IMR-90 (cell line): ENCODE measurements around the gene E4F1. TPM values are rescaled to one million over a fixed set of nuclear protein-coding genes. Genes with fewer than 3 reads are reported as not detected.

ENCODE experiments used
- ATAC-seq: fragments of 200-7000 bp; cut with Tn5 transposase; 2 replicates; pipeline ENCODE4 v1.9.1; 2020; ENCODE audit warnings: low read depth, mild to moderate bottlenecking, moderate library complexity
- BruUV-seq: library from RNA; stranded (reverse); fragments of 400-500 nt; replicated peaks from 2 replicates; lab custom pipeline; 2021; lab: Mats Ljungman, UMichigan
- CTCF ChIA-PET: fragments of 300-600 bp; formaldehyde crosslinking; extraction: SDS; loops from one replicate; lab custom pipeline; 2021; ENCODE audit warnings: antibody characterized with exemption; lab: Yijun Ruan, JAX
- POLR2A ChIA-PET: fragments of 300-600 bp; sonication (Branson Sonifier 250); formaldehyde crosslinking; loops from one replicate; lab custom pipeline; 2022; ENCODE audit warnings: antibody characterized with exemption; ENCODE audit not compliant: unreplicated experiment; lab: Charles Lee
- DNase-seq: peaks from one replicate; pipeline ENCODE4 v3.0.0; 2013
- H2AFZ ChIP-seq: replicated peaks from 2 replicates; pipeline ENCODE3; 2013; ENCODE audit warnings: low read length, mild to moderate bottlenecking; ENCODE audit not compliant: poor library complexity
- H2AK5ac ChIP-seq: 2 replicates; pipeline ENCODE4 v1.6.1; 2013; ENCODE audit warnings: low read depth, low read length, inconsistent platforms
- H2AK9ac ChIP-seq: replicated peaks from 2 replicates; pipeline ENCODE3; 2013; ENCODE audit warnings: mild to moderate bottlenecking, low read depth, low read length, moderate library complexity; ENCODE audit not compliant: poor library complexity
- H2BK120ac ChIP-seq: 2 replicates; pipeline ENCODE4 v1.6.1; 2013; ENCODE audit warnings: low read depth, low read length, inconsistent platforms
- H2BK15ac ChIP-seq: 3 replicates; pipeline ENCODE4 v1.6.1; 2013; ENCODE audit warnings: low read depth, low read length, inconsistent platforms
- H2BK20ac ChIP-seq: 2 replicates; pipeline ENCODE4 v1.6.1; 2013; ENCODE audit warnings: low read depth, mild to moderate bottlenecking, inconsistent platforms, low read length, moderate library complexity
- H2BK5ac ChIP-seq: 2 replicates; pipeline ENCODE4 v1.6.1; 2013; ENCODE audit warnings: mild to moderate bottlenecking, low read depth, low read length, inconsistent platforms; ENCODE audit not compliant: poor library complexity, severe bottlenecking
- H3K14ac ChIP-seq: replicated peaks from 2 replicates; pipeline ENCODE4 v1.6.1; 2013; ENCODE audit warnings: low read depth, low read length, inconsistent platforms
- H3K18ac ChIP-seq: 2 replicates; pipeline ENCODE4 v1.6.1; 2013; ENCODE audit warnings: low read depth, low read length, control low read depth
- H3K23ac ChIP-seq: 2 replicates; pipeline ENCODE4 v1.6.1; 2013; ENCODE audit warnings: low read depth, low read length, inconsistent platforms
- H3K27ac ChIP-seq: 2 replicates; pipeline ENCODE4 v1.5.1; 2013; ENCODE audit warnings: mild to moderate bottlenecking, control low read depth, low read length; ENCODE audit not compliant: insufficient read depth
- H3K27me3 ChIP-seq: 2 replicates; pipeline ENCODE4 v1.6.1; 2013; ENCODE audit warnings: low read length; ENCODE audit not compliant: control insufficient read depth, insufficient read depth
- H3K36me3 ChIP-seq: 2 replicates; pipeline ENCODE4 v1.6.1; 2013; ENCODE audit warnings: low read length, mixed read lengths; ENCODE audit not compliant: control insufficient read depth, insufficient read depth
- H3K4ac ChIP-seq: 2 replicates; pipeline ENCODE4 v1.6.1; 2013; ENCODE audit warnings: low read depth, low read length, inconsistent platforms
- H3K4me1 ChIP-seq: 2 replicates; pipeline ENCODE4 v1.6.1; 2013; ENCODE audit warnings: low read length, mixed read lengths; ENCODE audit not compliant: control insufficient read depth, insufficient read depth
- H3K4me2 ChIP-seq: 2 replicates; pipeline ENCODE4 v1.6.1; 2013; ENCODE audit warnings: low read depth, mild to moderate bottlenecking, control low read depth, low read length, moderate library complexity
- H3K4me3 ChIP-seq: 2 replicates; pipeline ENCODE4 v1.5.1; 2013; ENCODE audit warnings: low read depth, mild to moderate bottlenecking, control low read depth, low read length, moderate library complexity; ENCODE audit not compliant: insufficient read depth
- H3K56ac ChIP-seq: 2 replicates; pipeline ENCODE4 v1.6.1; 2013; ENCODE audit warnings: low read length, inconsistent platforms; ENCODE audit not compliant: insufficient read depth; ENCODE audit errors: extremely low read depth
- H3K79me1 ChIP-seq, 2 experiments: 2 replicates each; pipeline ENCODE4 v1.6.1; 2013; ENCODE audit warnings: low read length in 2 of 2, inconsistent platforms in 1 of 2, low read depth in 1 of 2
- H3K9ac ChIP-seq: 2 replicates; pipeline ENCODE4 v1.6.1; 2013; ENCODE audit warnings: low read depth, low read length, control low read depth
- H3K9me1 ChIP-seq: 2 replicates; pipeline ENCODE4 v1.6.1; 2013; ENCODE audit warnings: low read length, inconsistent platforms; ENCODE audit not compliant: insufficient read depth
- H3K9me3 ChIP-seq: 2 replicates; pipeline ENCODE4 v1.6.1; 2013; ENCODE audit warnings: low read length; ENCODE audit not compliant: control insufficient read depth, insufficient read depth
- H4K20me1 ChIP-seq: 2 replicates; pipeline ENCODE4 v1.6.1; 2013; ENCODE audit warnings: low read length, inconsistent platforms; ENCODE audit not compliant: insufficient read depth
- H4K5ac ChIP-seq: 2 replicates; pipeline ENCODE4 v1.6.1; 2013; ENCODE audit warnings: mild to moderate bottlenecking, low read depth, low read length, control low read depth
- H4K8ac ChIP-seq, 2 experiments: 2 replicates each; pipeline ENCODE4 v1.6.1; 2013; ENCODE audit warnings: low read depth in 2 of 2, low read length in 2 of 2, control low read depth in 1 of 2, inconsistent platforms in 1 of 2
- H4K91ac ChIP-seq: 2 replicates; pipeline ENCODE4 v1.6.1; 2013; ENCODE audit warnings: low read depth, low read length, inconsistent platforms; ENCODE audit not compliant: insufficient read depth
- BHLHE40 ChIP-seq: fragments of 150-350 bp; IDR thresholded peaks from 2 replicates; pipeline ENCODE4 v1.6.1; 2016; ENCODE audit warnings: mild to moderate bottlenecking, low read depth, low read length
- FOS ChIP-seq: fragments of 150-350 bp; IDR thresholded peaks from 2 replicates; pipeline ENCODE4 v1.6.1; 2016; ENCODE audit warnings: low read depth, low read length
- NFE2L2 ChIP-seq: fragments of 150-350 bp; IDR thresholded peaks from 2 replicates; pipeline ENCODE4 v1.6.1; 2016; ENCODE audit warnings: low read depth, mild to moderate bottlenecking, low read length
- POLR2A ChIP-seq: IDR thresholded peaks from 2 replicates; pipeline ENCODE4 v1.6.1; 2012; ENCODE audit warnings: mild to moderate bottlenecking, low read depth, low read length
- RAD21 ChIP-seq: IDR thresholded peaks from 2 replicates; pipeline ENCODE4 v1.6.1; 2012; ENCODE audit warnings: low read length, improper control_type of control experiment
- RFX5 ChIP-seq: IDR thresholded peaks from 2 replicates; pipeline ENCODE4 v1.8.0; 2012; ENCODE audit warnings: low read depth, mild to moderate bottlenecking, low read length, moderate library complexity
- SMC3 ChIP-seq: fragments of 150-350 bp; IDR thresholded peaks from 2 replicates; pipeline ENCODE4 v1.6.1; 2016; ENCODE audit warnings: low read depth, mild to moderate bottlenecking, antibody characterized with exemption, low read length, moderate library complexity
- WGBS, 2 experiments: methylation state at CpG; one replicate each; pipeline versions ENCODE4 v1.1.5 to v1.1.7; 2013; ENCODE audit warnings: missing lambda C conversion rate in 2 of 2; ENCODE audit not compliant: insufficient read length in 1 of 2; ENCODE audit errors: extremely low coverage in 2 of 2; 5-methylcytosine and 5-hydroxymethylcytosine counted together
- dilution Hi-C: fragments of 300-500 bp; cut with HindIII; formaldehyde crosslinking; loops from one replicate; pipeline ENCODE4 v1.14.3; 2018; ENCODE audit warnings: low sequenced_read_pairs; ENCODE audit not compliant: unreplicated experiment
- in situ Hi-C: fragments of 300-500 bp; cut with MboI; formaldehyde crosslinking; loops from 3 replicates; pipeline ENCODE4 v1.14.3; 2019; ENCODE audit warnings: low sequenced_read_pairs, inconsistent platforms, mixed read lengths
- intact Hi-C: fragments of 100-400 bp; cut with micrococcal nuclease; formaldehyde crosslinking; loops from 2 replicates; pipeline ENCODE4 v1.10.0; 2022
- polyA plus RNA-seq, 3 experiments: library from polyadenylated mRNA; depleted of rRNA; stranded (reverse); fragments of >200 nt; gene quantifications; 2 replicates each; pipeline ENCODE4 v1.2.3, GENCODE V29; 2012; ENCODE audit warnings: low replicate concordance in 1 of 3
- total RNA-seq: library from RNA; depleted of rRNA; stranded (reverse); fragments of >200 nt; gene quantifications from 2 replicates; pipeline ENCODE4 v1.2.3, GENCODE V29; 2012
- TF ChIP-seq, protein P1 (sequence below): fragments of 150-350 bp; IDR thresholded peaks from 2 replicates; pipeline ENCODE4 v1.6.1; 2017; ENCODE audit warnings: mild to moderate bottlenecking, antibody characterized with exemption, low read length, low read depth

The E4F1 gene
- total and polyA plus RNA-seq, 2 of the 4 experiments (the other 2 are of a cell fraction), result 13.1 to 33.0 TPM

DNA sequence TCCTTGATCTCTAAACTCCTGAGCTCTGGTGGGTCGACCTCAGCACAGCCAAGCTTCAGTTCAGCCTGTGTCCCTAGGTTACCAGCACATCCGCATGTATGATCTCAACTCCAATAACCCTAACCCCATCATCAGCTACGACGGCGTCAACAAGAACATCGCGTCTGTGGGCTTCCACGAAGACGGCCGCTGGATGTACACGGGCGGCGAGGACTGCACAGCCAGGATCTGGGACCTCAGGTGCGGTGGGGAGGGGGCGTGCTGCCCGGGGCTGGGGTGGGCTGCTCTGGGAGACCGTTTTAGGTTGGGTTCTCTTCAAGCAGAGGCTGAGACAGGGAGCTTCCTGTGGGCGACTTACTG lies 17.0 kb upstream of the E4F1 start:
- no peak for TF ChIP-seq POLR2A
- TF ChIP-seq, protein P1, sequence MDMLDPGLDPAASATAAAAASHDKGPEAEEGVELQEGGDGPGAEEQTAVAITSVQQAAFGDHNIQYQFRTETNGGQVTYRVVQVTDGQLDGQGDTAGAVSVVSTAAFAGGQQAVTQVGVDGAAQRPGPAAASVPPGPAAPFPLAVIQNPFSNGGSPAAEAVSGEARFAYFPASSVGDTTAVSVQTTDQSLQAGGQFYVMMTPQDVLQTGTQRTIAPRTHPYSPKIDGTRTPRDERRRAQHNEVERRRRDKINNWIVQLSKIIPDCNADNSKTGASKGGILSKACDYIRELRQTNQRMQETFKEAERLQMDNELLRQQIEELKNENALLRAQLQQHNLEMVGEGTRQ, result no peak
- TF ChIP-seq RAD21, result no peak
- TF ChIP-seq BHLHE40, result no peak
- TF ChIP-seq FOS, result no peak
- no peak for TF ChIP-seq SMC3
- TF ChIP-seq RFX5, result no peak
- TF ChIP-seq NFE2L2, result no peak
- Histone ChIP-seq H2AFZ (peak overlapping the region; percentile 100), H3K4me2 (peak overlapping the region; percentile 91), H2AK9ac (peak overlapping the region; percentile 100), H3K79me1 (peaks cover 13 to 24% of the 10 kb centered on the region in 2 experiments), H3K4me1 (peaks cover 7% of the 10 kb centered on the region), H3K9me3 (no peaks in the 10 kb centered on the region), H3K4ac (peak overlapping the region; percentile 98), H2BK15ac (no peak overlapping the region), H3K27me3 (0 out of 2 replicates have a peak, but pooled peaks cover 2% of the 10 kb centered on the region), H3K36me3 (peaks cover 25% of the 10 kb centered on the region; the same call in 1 of the 2 replicates), H3K56ac (no peak overlapping the region), H2AK5ac (peak overlapping the region; percentile 98), H3K18ac (no peak overlapping the region), H4K20me1 (peaks cover 5% of the 10 kb centered on the region; the same call in 1 of the 2 replicates), H3K23ac (peak overlapping the region; percentile 87), H3K9me1 (peaks cover 6% of the 10 kb centered on the region; the same call in 1 of the 2 replicates), H3K4me3 (peak overlapping the region; percentile 92; the same call in 1 of the 2 replicates), H3K14ac (peak overlapping the region; percentile 97; the same call in 1 of the 2 replicates), H3K9ac (peak overlapping the region; percentile 73), H4K8ac (peak overlapping the region; percentile 91 to 99; a peak in 2 of 4 replicates), H4K5ac (no peak overlapping the region), H2BK20ac (no peak overlapping the region), H4K91ac (peak overlapping the region; percentile 69), H3K27ac (peak overlapping the region; percentile 14), H2BK5ac (no peak overlapping the region), H2BK120ac (no peak overlapping the region)
- dilution Hi-C loops (no loop called here), intact Hi-C loops (no loop called here), in situ Hi-C loops (no loop called here)
- no TSS peak for BruUV-seq
- DNase-seq, result no peak
- ATAC-seq, result no peak
- ChIA-PET CTCF (no interaction called here), POLR2A (no interaction called here)
- 80% methylated on average over 2 of the region's 18 CpGs; no CpG with 5 or more reads in 1 of the 2 experiments for WGBS, 2 experiments
